ENCODE measurements around the gene CCT8. TPM values are rescaled to one million over a fixed set of nuclear protein-coding genes. Genes with fewer than 3 reads are reported as not detected.
A peak's percentile ranks its signal among the peaks of the same experiment; 100 is the strongest.

The CCT8 gene
- total RNA-seq, 4 donors from 2014 or later, result 91.8 to 119 (median 99.1) TPM

GRCh38 chr21:29064850-29065481 lies 8.5 kb downstream of the CCT8 start:
- intact Hi-C loops (cut with DNase I; ENCODE audit: low total_unique reads) (no loop called here), in situ Hi-C loops (cut with MboI; ENCODE audit: low sequenced_read_pairs in 4 of 4) (no loop called here)
- peak; percentile 53 to 68 for ATAC-seq

GRCh38 chr21:29056538-29057050 lies 16.9 kb downstream of the CCT8 start:
- ATAC-seq (no peak), DNase-seq (no peak)
- in situ Hi-C loops (cut with MboI; ENCODE audit: low sequenced_read_pairs in 4 of 4), result no loop called here
- H3K4me1 ChIP-seq, result peaks cover 2 to 17% of the 10 kb centered on the region in 2 donors
- no peak for TF ChIP-seq POLR2A (IDR thresholded peaks at IDR 0.05)
- TF ChIP-seq CTCF (IDR thresholded peaks at IDR 0.05 in 4 of 5, conservative IDR thresholded peaks at IDR 0.05 in 1 of 5), result no peak
- intact Hi-C loops (cut with DNase I; ENCODE audit: low total_unique reads), result no loop called here
- no peaks in the 10 kb centered on the region for H3K9me3 ChIP-seq
- no peaks in the 10 kb centered on the region for H3K27me3 ChIP-seq
- peaks cover 0 to 67% of the 10 kb centered on the region in 2 donors for H3K36me3 ChIP-seq
- H3K27ac ChIP-seq, result peak overlapping the region in 3 of 4 donors; percentile 53 to 68 (median 65)
- H3K4me3 ChIP-seq, result no peak overlapping the region

More at GRCh38 chr21:29064850-29065481, 8.5 kb downstream of the CCT8 start:
- Histone ChIP-seq H3K4me3 (no peak overlapping the region), H3K4me1 (peaks cover 14 to 16% of the 10 kb centered on the region in 2 donors), H3K27me3 (no peaks in the 10 kb centered on the region), H3K27ac (peak overlapping the region; percentile 37 to 63 (median 46)), H3K36me3 (peaks cover 0 to 91% of the 10 kb centered on the region in 2 donors), H3K9me3 (no peaks in the 10 kb centered on the region)
- DNase-seq, result no peak
- no peak for TF ChIP-seq POLR2A (IDR thresholded peaks at IDR 0.05)

- Histone ChIP-seq H3K27me3 (no peaks in the 10 kb centered on the region), H3K4me3 (no peak overlapping the region), H3K9me3 (no peaks in the 10 kb centered on the region), H3K4me1 (peaks cover 2 to 17% of the 10 kb centered on the region in 2 donors), H3K36me3 (peaks cover 0 to 67% of the 10 kb centered on the region in 2 donors), H3K27ac (peak overlapping the region in 3 of 4 donors; percentile 53 to 68 (median 65))
- DNase-seq (no peak), ATAC-seq (no peak)
- in situ Hi-C loops (cut with MboI; ENCODE audit: low sequenced_read_pairs in 4 of 4), result no loop called here
- TF ChIP-seq POLR2A (IDR thresholded peaks at IDR 0.05), result no peak
- no peak for TF ChIP-seq CTCF (IDR thresholded peaks at IDR 0.05 in 4 of 5, conservative IDR thresholded peaks at IDR 0.05 in 1 of 5)
- intact Hi-C loops (cut with DNase I; ENCODE audit: low total_unique reads), result no loop called here
Observed at GRCh38 chr21:29056005-29056404, 17.4 kb downstream of the CCT8 start.

GRCh38 chr21:29055080-29055479 lies 18.4 kb downstream of the CCT8 start:
- Histone ChIP-seq H3K27me3 (no peaks in the 10 kb centered on the region), H3K4me3 (no peak overlapping the region), H3K27ac (peak overlapping the region; percentile 18 to 68 (median 59)), H3K9me3 (no peaks in the 10 kb centered on the region), H3K36me3 (peaks cover 0 to 67% of the 10 kb centered on the region in 2 donors), H3K4me1 (peaks cover 2 to 17% of the 10 kb centered on the region in 2 donors)
- ATAC-seq (peak; percentile 79 to 96), DNase-seq (no peak)
- in situ Hi-C loops (cut with MboI; ENCODE audit: low sequenced_read_pairs in 4 of 4), result no loop called here
- no peak for TF ChIP-seq CTCF (IDR thresholded peaks at IDR 0.05 in 4 of 5, conservative IDR thresholded peaks at IDR 0.05 in 1 of 5)
- intact Hi-C loops (cut with DNase I; ENCODE audit: low total_unique reads), result no loop called here

- no peaks in the 10 kb centered on the region for H3K9me3 ChIP-seq
- H3K4me1 ChIP-seq, result peaks cover 2 to 17% of the 10 kb centered on the region in 2 donors
- no peaks in the 10 kb centered on the region for H3K27me3 ChIP-seq
- in situ Hi-C loops (cut with MboI; ENCODE audit: low sequenced_read_pairs in 4 of 4), result no loop called here
- no peak for TF ChIP-seq CTCF (IDR thresholded peaks at IDR 0.05 in 4 of 5, conservative IDR thresholded peaks at IDR 0.05 in 1 of 5)
- TF ChIP-seq POLR2A (IDR thresholded peaks at IDR 0.05), result no peak
- intact Hi-C loops (cut with DNase I; ENCODE audit: low total_unique reads), result no loop called here
- peaks cover 4 to 67% of the 10 kb centered on the region in 2 donors for H3K36me3 ChIP-seq
- H3K4me3 ChIP-seq, result no peak overlapping the region
- peak overlapping the region in 1 of 4 donors; percentile 8 for H3K27ac ChIP-seq
- DNase-seq, result no peak
- ATAC-seq, result no peak
Observed at GRCh38 chr21:29053656-29054055, 19.8 kb downstream of the CCT8 start.

Measured in gastrocnemius medialis (tissue), 4 donors.